ENCODE data around the gene MRPL1.

- TF ChIP-seq REST (IDR thresholded peaks at IDR 0.05; ENCODE audit: insufficient read depth in 1 of 2, low read depth in 2 of 2, low read length in 1 of 2) (no peak), CTCF (IDR thresholded peaks at IDR 0.05) (no peak), POLR2AphosphoS5 (IDR thresholded peaks at IDR 0.05; ENCODE audit: low read depth, low read length) (no peak), SIN3A (IDR thresholded peaks at IDR 0.05; ENCODE audit: borderline replicate concordance, insufficient read depth, low read depth, low read length) (no peak)
These were observed 89.8 kb downstream of the MRPL1 start for GRCh38 chr4:77952457-77952856.

All from Panc1 (cell line).